ENCODE results near the gene NXF2B.
"Not testable (repeated sequence)": the region's sequence is repeated elsewhere in the genome, so short reads cannot be mapped to it uniquely, and the experiment has no call there.

Gene NXF2B

GRCh38 chrX:102439908-102440307 lies at the start of gene NXF2B:
NXF2B (minus strand) TSS chrX:102440008; CDS start chrX:102380036, 59,972 bp downstream.
- not testable (repeated sequence) for DNase-seq (ENCODE audit: low read depth in 2 of 2)

- not testable (repeated sequence) for DNase-seq (ENCODE audit: low read depth in 2 of 2)
Measured at GRCh38 chrX:102478765-102479164, 39.0 kb upstream of the NXF2B start.

- not testable (repeated sequence) for DNase-seq (ENCODE audit: low read depth in 2 of 2)
Measured at GRCh38 chrX:102471762-102472220, 32.0 kb upstream of the NXF2B start, which contains the start of gene TCP11X2. TCP11X2 (minus strand) TSS chrX:102471812.

- not testable (repeated sequence) for DNase-seq (ENCODE audit: low read depth in 2 of 2)
Measured at GRCh38 chrX:102470215-102470614, 30.4 kb upstream of the NXF2B start.

GRCh38 chrX:102458615-102459014 lies 18.8 kb upstream of the NXF2B start:
- not testable (repeated sequence) for DNase-seq (ENCODE audit: low read depth in 2 of 2)

- not testable (repeated sequence) for DNase-seq (ENCODE audit: low read depth in 2 of 2)
Measured at GRCh38 chrX:102414493-102414892, 25.3 kb downstream of the NXF2B start.

- DNase-seq (ENCODE audit: low read depth in 2 of 2): peak; percentile 10 to 36
Measured at GRCh38 chrX:102345916-102346315, 93.9 kb downstream of the NXF2B start.

- no peak for DNase-seq (ENCODE audit: low read depth in 2 of 2)
Measured at GRCh38 chrX:102341867-102342266, 97.9 kb downstream of the NXF2B start.

- DNase-seq (ENCODE audit: low read depth in 2 of 2): no peak
Measured at GRCh38 chrX:102339312-102340298, 100.2 kb downstream of the NXF2B start.

GRCh38 chrX:102338162-102338561 lies 101.6 kb downstream of the NXF2B start:
- no peak for DNase-seq (ENCODE audit: low read depth in 2 of 2)
